ENCODE measurements around the gene MAF. TPM values are rescaled to one million over a fixed set of nuclear protein-coding genes. Genes with fewer than 3 reads are reported as not detected.

MAF gene
- total and polyA plus RNA-seq, 2 donors, result 20.2 to 42.2 TPM

GRCh38 chr16:79592186-79592585 lies 8.4 kb downstream of the MAF start:
- Histone ChIP-seq H3K27me3 (ENCODE audit: control insufficient read depth in 2 of 2, insufficient read depth in 1 of 2, low read length in 1 of 2) (peaks cover 14 to 28% of the 10 kb centered on the region in 2 donors), H3K4me1 (ENCODE audit: control insufficient read depth in 2 of 2, insufficient read depth in 2 of 2, low read length in 2 of 2) (peaks cover 2% of the 10 kb centered on the region in 2 donors), H3K27ac (ENCODE audit: low read depth in 1 of 2, low read length in 1 of 2) (peak overlapping the region in 1 of 2 donors; percentile 15), H3K9me3 (ENCODE audit: control insufficient read depth in 2 of 2, insufficient read depth in 1 of 2, low read length in 1 of 2) (no peaks in the 10 kb centered on the region), H3K4me3 (ENCODE audit: low read length in 2 of 2) (no peak overlapping the region), H3K36me3 (ENCODE audit: control insufficient read depth in 2 of 2, insufficient read depth in 2 of 2, low read length in 1 of 2) (no peaks in the 10 kb centered on the region)
- DNase-seq (ENCODE audit: low read depth in 6 of 9, low spot score in 9 of 9), result no peak
- 97% methylated on average over 4 of the region's 4 CpGs for WGBS

GRCh38 chr16:79589601-79590102 lies 10.9 kb downstream of the MAF start:
- Histone ChIP-seq H3K27me3 (ENCODE audit: control insufficient read depth in 2 of 2, insufficient read depth in 1 of 2, low read length in 1 of 2) (peaks cover 14 to 28% of the 10 kb centered on the region in 2 donors), H3K9me3 (ENCODE audit: control insufficient read depth in 2 of 2, insufficient read depth in 1 of 2, low read length in 1 of 2) (no peaks in the 10 kb centered on the region), H3K36me3 (ENCODE audit: control insufficient read depth in 2 of 2, insufficient read depth in 2 of 2, low read length in 1 of 2) (no peaks in the 10 kb centered on the region), H3K4me3 (ENCODE audit: low read length in 2 of 2) (peak overlapping the region; percentile 17 to 45), H3K27ac (ENCODE audit: low read depth in 1 of 2, low read length in 1 of 2) (peak overlapping the region in 1 of 2 donors; percentile 42), H3K4me1 (ENCODE audit: control insufficient read depth in 2 of 2, insufficient read depth in 2 of 2, low read length in 2 of 2) (peaks cover 2% of the 10 kb centered on the region in 2 donors)
- no peak for DNase-seq (ENCODE audit: low read depth in 6 of 9, low spot score in 9 of 9)
- WGBS, result 14% methylated on average over 43 of the region's 43 CpGs

GRCh38 chr16:79587897-79588296 lies 12.6 kb downstream of the MAF start:
- Histone ChIP-seq H3K4me3 (ENCODE audit: low read length in 2 of 2) (no peak overlapping the region), H3K27ac (ENCODE audit: low read depth in 1 of 2, low read length in 1 of 2) (no peak overlapping the region), H3K4me1 (ENCODE audit: control insufficient read depth in 2 of 2, insufficient read depth in 2 of 2, low read length in 2 of 2) (peaks cover 2% of the 10 kb centered on the region in 2 donors), H3K9me3 (ENCODE audit: control insufficient read depth in 2 of 2, insufficient read depth in 1 of 2, low read length in 1 of 2) (no peaks in the 10 kb centered on the region), H3K36me3 (ENCODE audit: control insufficient read depth in 2 of 2, insufficient read depth in 2 of 2, low read length in 1 of 2) (no peaks in the 10 kb centered on the region), H3K27me3 (ENCODE audit: control insufficient read depth in 2 of 2, insufficient read depth in 1 of 2, low read length in 1 of 2) (peaks cover 14 to 28% of the 10 kb centered on the region in 2 donors)
- 94% methylated on average over 9 of the region's 9 CpGs for WGBS
- no peak for DNase-seq (ENCODE audit: low read depth in 6 of 9, low spot score in 9 of 9)

- no peaks in the 10 kb centered on the region for H3K9me3 ChIP-seq (ENCODE audit: control insufficient read depth in 2 of 2, insufficient read depth in 1 of 2, low read length in 1 of 2)
- WGBS, result 96% methylated on average over 6 of the region's 6 CpGs
- no peak overlapping the region for H3K27ac ChIP-seq (ENCODE audit: low read depth in 1 of 2, low read length in 1 of 2)
- no peaks in the 10 kb centered on the region for H3K36me3 ChIP-seq (ENCODE audit: control insufficient read depth in 2 of 2, insufficient read depth in 2 of 2, low read length in 1 of 2)
- DNase-seq (ENCODE audit: low read depth in 6 of 9, low spot score in 9 of 9), result no peak
- peaks cover 2% of the 10 kb centered on the region in 2 donors for H3K4me1 ChIP-seq (ENCODE audit: control insufficient read depth in 2 of 2, insufficient read depth in 2 of 2, low read length in 2 of 2)
- peaks cover 14 to 28% of the 10 kb centered on the region in 2 donors for H3K27me3 ChIP-seq (ENCODE audit: control insufficient read depth in 2 of 2, insufficient read depth in 1 of 2, low read length in 1 of 2)
- no peak overlapping the region for H3K4me3 ChIP-seq (ENCODE audit: low read length in 2 of 2)
Observed at GRCh38 chr16:79587296-79587695, 13.2 kb downstream of the MAF start.

GRCh38 chr16:79582789-79583188 lies 17.7 kb downstream of the MAF start:
- WGBS, result 85% methylated on average over 6 of the region's 6 CpGs
- H3K27ac ChIP-seq (ENCODE audit: low read depth in 1 of 2, low read length in 1 of 2), result no peak overlapping the region
- H3K4me1 ChIP-seq (ENCODE audit: control insufficient read depth in 2 of 2, insufficient read depth in 2 of 2, low read length in 2 of 2), result no peaks in the 10 kb centered on the region
- no peaks in the 10 kb centered on the region for H3K9me3 ChIP-seq (ENCODE audit: control insufficient read depth in 2 of 2, insufficient read depth in 1 of 2, low read length in 1 of 2)
- DNase-seq (ENCODE audit: low read depth in 6 of 9, low spot score in 9 of 9), result no peak
- no peaks in the 10 kb centered on the region for H3K27me3 ChIP-seq (ENCODE audit: control insufficient read depth in 2 of 2, insufficient read depth in 1 of 2, low read length in 1 of 2)
- no peaks in the 10 kb centered on the region for H3K36me3 ChIP-seq (ENCODE audit: control insufficient read depth in 2 of 2, insufficient read depth in 2 of 2, low read length in 1 of 2)
- H3K4me3 ChIP-seq (ENCODE audit: low read length in 2 of 2), result no peak overlapping the region

GRCh38 chr16:79580453-79581191 lies 19.9 kb downstream of the MAF start:
- no peaks in the 10 kb centered on the region for H3K27me3 ChIP-seq (ENCODE audit: control insufficient read depth in 2 of 2, insufficient read depth in 1 of 2, low read length in 1 of 2)
- no peak for DNase-seq (ENCODE audit: low read depth in 6 of 9, low spot score in 9 of 9)
- no peak overlapping the region for H3K4me3 ChIP-seq (ENCODE audit: low read length in 2 of 2)
- no peaks in the 10 kb centered on the region for H3K4me1 ChIP-seq (ENCODE audit: control insufficient read depth in 2 of 2, insufficient read depth in 2 of 2, low read length in 2 of 2)
- no peaks in the 10 kb centered on the region for H3K36me3 ChIP-seq (ENCODE audit: control insufficient read depth in 2 of 2, insufficient read depth in 2 of 2, low read length in 1 of 2)
- H3K9me3 ChIP-seq (ENCODE audit: control insufficient read depth in 2 of 2, insufficient read depth in 1 of 2, low read length in 1 of 2), result no peaks in the 10 kb centered on the region
- no peak overlapping the region for H3K27ac ChIP-seq (ENCODE audit: low read depth in 1 of 2, low read length in 1 of 2)
- WGBS, result 88% methylated on average over 10 of the region's 10 CpGs

- no peaks in the 10 kb centered on the region for H3K9me3 ChIP-seq (ENCODE audit: control insufficient read depth in 2 of 2, insufficient read depth in 1 of 2, low read length in 1 of 2)
- no peak overlapping the region for H3K27ac ChIP-seq (ENCODE audit: low read depth in 1 of 2, low read length in 1 of 2)
- H3K36me3 ChIP-seq (ENCODE audit: control insufficient read depth in 2 of 2, insufficient read depth in 2 of 2, low read length in 1 of 2), result no peaks in the 10 kb centered on the region
- no peak for DNase-seq (ENCODE audit: low read depth in 6 of 9, low spot score in 9 of 9)
- H3K4me1 ChIP-seq (ENCODE audit: control insufficient read depth in 2 of 2, insufficient read depth in 2 of 2, low read length in 2 of 2), result no peaks in the 10 kb centered on the region
- WGBS, result 97% methylated on average over 2 of the region's 2 CpGs
- no peak overlapping the region for H3K4me3 ChIP-seq (ENCODE audit: low read length in 2 of 2)
- H3K27me3 ChIP-seq (ENCODE audit: control insufficient read depth in 2 of 2, insufficient read depth in 1 of 2, low read length in 1 of 2), result no peaks in the 10 kb centered on the region
Observed at GRCh38 chr16:79576602-79577001, 23.9 kb downstream of the MAF start.

GRCh38 chr16:79573884-79574283 lies 26.7 kb downstream of the MAF start:
- DNase-seq (ENCODE audit: low read depth in 6 of 9, low spot score in 9 of 9), result no peak
- no peaks in the 10 kb centered on the region for H3K27me3 ChIP-seq (ENCODE audit: control insufficient read depth in 2 of 2, insufficient read depth in 1 of 2, low read length in 1 of 2)
- H3K9me3 ChIP-seq (ENCODE audit: control insufficient read depth in 2 of 2, insufficient read depth in 1 of 2, low read length in 1 of 2), result no peaks in the 10 kb centered on the region
- no peak overlapping the region for H3K4me3 ChIP-seq (ENCODE audit: low read length in 2 of 2)
- WGBS, result 94% methylated on average over 10 of the region's 10 CpGs
- no peak overlapping the region for H3K27ac ChIP-seq (ENCODE audit: low read depth in 1 of 2, low read length in 1 of 2)
- H3K36me3 ChIP-seq (ENCODE audit: control insufficient read depth in 2 of 2, insufficient read depth in 2 of 2, low read length in 1 of 2), result no peaks in the 10 kb centered on the region
- no peaks in the 10 kb centered on the region for H3K4me1 ChIP-seq (ENCODE audit: control insufficient read depth in 2 of 2, insufficient read depth in 2 of 2, low read length in 2 of 2)

GRCh38 chr16:79573071-79573470 lies 27.5 kb downstream of the MAF start:
- no peak overlapping the region for H3K27ac ChIP-seq (ENCODE audit: low read depth in 1 of 2, low read length in 1 of 2)
- H3K9me3 ChIP-seq (ENCODE audit: control insufficient read depth in 2 of 2, insufficient read depth in 1 of 2, low read length in 1 of 2), result no peaks in the 10 kb centered on the region
- DNase-seq (ENCODE audit: low read depth in 6 of 9, low spot score in 9 of 9), result no peak
- H3K27me3 ChIP-seq (ENCODE audit: control insufficient read depth in 2 of 2, insufficient read depth in 1 of 2, low read length in 1 of 2), result no peaks in the 10 kb centered on the region
- H3K36me3 ChIP-seq (ENCODE audit: control insufficient read depth in 2 of 2, insufficient read depth in 2 of 2, low read length in 1 of 2), result no peaks in the 10 kb centered on the region
- 94% methylated on average over 2 of the region's 2 CpGs for WGBS
- no peaks in the 10 kb centered on the region for H3K4me1 ChIP-seq (ENCODE audit: control insufficient read depth in 2 of 2, insufficient read depth in 2 of 2, low read length in 2 of 2)
- H3K4me3 ChIP-seq (ENCODE audit: low read length in 2 of 2), result no peak overlapping the region

All from thymus (tissue), 11 donors.